Inflammatory macrophage treated with lipopolysaccharide for 1 hour (primary cell): Measurements from ENCODE around the gene USP15.
"Not testable (repeated sequence)": the region's sequence is repeated elsewhere in the genome, so short reads cannot be mapped to it uniquely, and the experiment has no call there.

Experiments
- DNase-seq, 2 donors: peaks; one replicate each; pipeline ENCODE4 v3.0.0-alpha.2; 2020 to 2022

The USP15 gene

GRCh38 chr12:62463252-62463651 is 203.0 kb downstream of the USP15 start:
- not testable (repeated sequence) for DNase-seq
